Endodermal cell (in vitro differentiated cells): ENCODE measurements around the gene KLHL35. TPM values are rescaled to one million over a fixed set of nuclear protein-coding genes. Genes with fewer than 3 reads are reported as not detected.

ENCODE experiments used
- DNase-seq: peaks from one replicate; pipeline ENCODE4 v3.0.0-alpha.2; 2017
- H3K27ac ChIP-seq: 2 replicates; pipeline ENCODE4 v1.5.1; 2013; ENCODE audit warnings: mild to moderate bottlenecking, low read depth, low read length, moderate library complexity
- H3K27me3 ChIP-seq: 2 replicates; pipeline ENCODE4 v1.6.1; 2013; ENCODE audit warnings: mild to moderate bottlenecking, low read length, moderate library complexity; ENCODE audit not compliant: insufficient read depth, control insufficient read depth, poor library complexity, severe bottlenecking
- H3K36me3 ChIP-seq: 2 replicates; pipeline ENCODE4 v1.7.0; 2013; ENCODE audit warnings: mild to moderate bottlenecking, low read length, moderate library complexity; ENCODE audit not compliant: control insufficient read depth, insufficient read depth
- H3K4me1 ChIP-seq: one replicate; pipeline ENCODE4 v1.7.0; 2013; ENCODE audit warnings: low read length; ENCODE audit not compliant: control insufficient read depth, insufficient read depth
- H3K4me3 ChIP-seq: 2 replicates; pipeline ENCODE4 v1.5.1; 2013; ENCODE audit warnings: mild to moderate bottlenecking, low read length, moderate library complexity
- H3K9ac ChIP-seq: 2 replicates; pipeline ENCODE4 v1.6.1; 2013; ENCODE audit warnings: mild to moderate bottlenecking, low read length, moderate library complexity; ENCODE audit not compliant: poor library complexity, severe bottlenecking; ENCODE audit errors: extremely low read depth
- H3K9me3 ChIP-seq: 2 replicates; pipeline ENCODE4 v1.6.1; 2013; ENCODE audit warnings: mild to moderate bottlenecking, low read length, moderate library complexity; ENCODE audit not compliant: control insufficient read depth
- H3K27ac Mint-ChIP-seq: 2 replicates; pipeline ENCODE4 v1.8.0; 2020; ENCODE audit warnings: mixed read lengths
- H3K27me3 Mint-ChIP-seq: 2 replicates; pipeline ENCODE4 v1.8.0; 2021; ENCODE audit warnings: mild to moderate bottlenecking, mixed read lengths; ENCODE audit not compliant: insufficient read depth
- H3K36me3 Mint-ChIP-seq: 2 replicates; pipeline ENCODE4 v1.8.0; 2020; ENCODE audit warnings: low read depth, mixed read lengths
- H3K4me1 Mint-ChIP-seq: 2 replicates; pipeline ENCODE4 v1.8.0; 2020; ENCODE audit warnings: mixed read lengths
- H3K4me3 Mint-ChIP-seq: 2 replicates; pipeline ENCODE4 v1.8.0; 2020; ENCODE audit warnings: mild to moderate bottlenecking, moderate library complexity, mixed read lengths
- H3K9me3 Mint-ChIP-seq: 2 replicates; pipeline ENCODE4 v1.8.0; 2020; ENCODE audit warnings: mild to moderate bottlenecking, mixed read lengths
- CTCF ChIP-seq: fragments of 200-600 bp; sonication (generic); conservative IDR thresholded peaks from 2 replicates; pipeline ENCODE4 v1.5.0; 2021; ENCODE audit warnings: antibody characterized with exemption, mild to moderate bottlenecking
- WGBS, 2 experiments: methylation state at CpG; one replicate each; pipeline versions ENCODE4 v1.1.5 to v1.1.7; 2013; ENCODE audit warnings: missing lambda C conversion rate in 2 of 2, mixed read lengths in 1 of 2; ENCODE audit not compliant: insufficient coverage in 1 of 2, insufficient read length in 1 of 2; 5-methylcytosine and 5-hydroxymethylcytosine counted together
- long read RNA-seq, 4 experiments: library from polyadenylated mRNA in 2 of 4; library from RNA in 1 of 4; library from capped mRNA in 1 of 4; stranded (forward) in 3 of 4; unstranded in 1 of 4; transcript quantifications; one replicate each; pipeline ENCODE4 v2.0.0, GENCODE V29; 2020 to 2021; ENCODE audit warnings: inconsistent platforms in 1 of 4
- polyA plus RNA-seq, 2 experiments: library from polyadenylated mRNA; stranded (reverse); fragments of 50-300 nt; gene quantifications; one replicate each; pipeline ENCODE4 v1.2.3, GENCODE V29; 2013
- total RNA-seq, 2 donors: library from RNA; stranded (reverse); fragmentation: NEBNext Ultra II Directional in 1 of 2; extraction: Animal tissue kit (Norgen Biotek cat#: 25700) in 1 of 2; gene quantifications; 2 replicates in 1 of 2; 3 replicates in 1 of 2; pipeline ENCODE4 v1.2.1, GENCODE V29; 2021

The KLHL35 gene
- under 1 TPM in 1 of 2 donors, not detected in 1; 0.48 TPM for total RNA-seq
- polyA plus RNA-seq (2013, experiment 1 of 2) = 17.5 TPM
- polyA plus RNA-seq (2013, experiment 2 of 2) = 13.2 TPM
- long read RNA-seq, experiment 1 = 0 reads
- long read RNA-seq, experiment 2 = 0 reads
- long read RNA-seq, experiment 3, partial matches to known transcripts = 1 of 2 reads
- long read RNA-seq, experiment 3, other reads (novel, unspliced or antisense) = 0 of 2 reads
- long read RNA-seq, experiment 4 = 0 reads

- no peaks in the 10 kb centered on the region for H3K36me3 Mint-ChIP-seq
- peaks cover 14% of the 10 kb centered on the region for H3K9me3 Mint-ChIP-seq
- no peak for TF ChIP-seq CTCF
- WGBS, 2 experiments = 35 to 46% methylated on average over 5 to 14 of the region's 14 CpGs
- no peak within 1 kb of the TSS for H3K4me3 Mint-ChIP-seq
- H3K36me3 ChIP-seq = no peaks in the 10 kb centered on the region
- H3K27me3 Mint-ChIP-seq = peaks cover 52% of the 10 kb centered on the region
- H3K4me1 Mint-ChIP-seq = peaks cover 5% of the 10 kb centered on the region
- no peak within 1 kb of the TSS for H3K4me3 ChIP-seq
- H3K4me1 ChIP-seq = peaks cover 2% of the 10 kb centered on the region
- peaks cover 11% of the 10 kb centered on the region for H3K9me3 ChIP-seq
- DNase-seq = no peak
- H3K27ac ChIP-seq = peak within 1 kb of the TSS; percentile 48
- H3K9ac ChIP-seq = no peak within 1 kb of the TSS
- peaks cover 54% of the 10 kb centered on the region for H3K27me3 ChIP-seq
- no peak within 1 kb of the TSS for H3K27ac Mint-ChIP-seq
Measured at GRCh38 chr11:75432911-75433321, at the start of gene KLHL35. TSS of gene KLHL35 (minus strand) at chr11:75433203. CDS start at chr11:75430629, 2,574 bp downstream.

GRCh38 chr11:75481922-75482606 is 49.1 kb upstream of the KLHL35 start:
- Mint-ChIP-seq H3K4me3 (no peak overlapping the region), H3K36me3 (no peaks in the 10 kb centered on the region), H3K9me3 (no peaks in the 10 kb centered on the region), H3K27me3 (peaks cover under 1% of the 10 kb centered on the region), H3K27ac (no peak overlapping the region), H3K4me1 (peaks cover 3% of the 10 kb centered on the region)
- Histone ChIP-seq H3K9ac (no peak overlapping the region), H3K27me3 (no peaks in the 10 kb centered on the region), H3K36me3 (no peaks in the 10 kb centered on the region), H3K27ac (no peak overlapping the region), H3K4me3 (no peak overlapping the region), H3K4me1 (peaks cover 8% of the 10 kb centered on the region), H3K9me3 (no peaks in the 10 kb centered on the region)
- WGBS, 2 experiments = 88 to 91% methylated on average over 9 to 12 of the region's 12 CpGs
- TF ChIP-seq CTCF = no peak
- no peak for DNase-seq

GRCh38 chr11:75481223-75481921 is 48.4 kb upstream of the KLHL35 start:
- Histone ChIP-seq H3K9me3 (no peaks in the 10 kb centered on the region), H3K27ac (no peak overlapping the region), H3K4me1 (peaks cover 15% of the 10 kb centered on the region), H3K9ac (no peak overlapping the region), H3K4me3 (no peak overlapping the region), H3K27me3 (no peaks in the 10 kb centered on the region), H3K36me3 (no peaks in the 10 kb centered on the region)
- no peak overlapping the region for H3K4me3 Mint-ChIP-seq
- H3K27me3 Mint-ChIP-seq = no peaks in the 10 kb centered on the region
- 87 to 100% methylated on average over 3 to 9 of the region's 9 CpGs for WGBS, 2 experiments
- H3K4me1 Mint-ChIP-seq = peaks cover 9% of the 10 kb centered on the region
- no peaks in the 10 kb centered on the region for H3K36me3 Mint-ChIP-seq
- H3K9me3 Mint-ChIP-seq = no peaks in the 10 kb centered on the region
- DNase-seq = no peak
- H3K27ac Mint-ChIP-seq = no peak overlapping the region
- no peak for TF ChIP-seq CTCF
